Measurements from ENCODE around the gene DHX34. TPM values are rescaled to one million over a fixed set of nuclear protein-coding genes. Genes with fewer than 3 reads are reported as not detected.
"Not testable (repeated sequence)": the region's sequence is repeated elsewhere in the genome, so short reads cannot be mapped to it uniquely, and the experiment has no call there.

Gene DHX34
- total RNA-seq, 2 experiments from 2014 or later, result 17.4 to 19.5 TPM

- no peaks in the 10 kb centered on the region for H3K4me1 Mint-ChIP-seq
- peaks cover 59% of the 10 kb centered on the region for H3K27me3 Mint-ChIP-seq
Observed at GRCh38 chr19:47408156-47408938, 59.2 kb downstream of the DHX34 start.

GRCh38 chr19:47411101-47411500 is 62.0 kb downstream of the DHX34 start:
- Mint-ChIP-seq H3K36me3 (peaks cover 1% of the 10 kb centered on the region), H3K27me3 (peaks cover 58% of the 10 kb centered on the region), H3K9me3 (peaks cover 2% of the 10 kb centered on the region), H3K27ac (no peak overlapping the region), H3K4me1 (no peaks in the 10 kb centered on the region), H3K4me3 (no peak overlapping the region)
- no peak for DNase-seq

More at GRCh38 chr19:47408156-47408938, 59.2 kb downstream of the DHX34 start:
- Mint-ChIP-seq H3K27ac (no peak overlapping the region), H3K9me3 (peaks cover 2% of the 10 kb centered on the region), H3K4me3 (no peak overlapping the region), H3K36me3 (peaks cover 1% of the 10 kb centered on the region)
- DNase-seq, result no peak

- not testable (repeated sequence) for H3K9me3 Mint-ChIP-seq, H3K4me3 Mint-ChIP-seq, H3K4me1 Mint-ChIP-seq, H3K27ac Mint-ChIP-seq, H3K36me3 Mint-ChIP-seq, DNase-seq
- peaks cover 58% of the 10 kb centered on the region for H3K27me3 Mint-ChIP-seq
Observed at GRCh38 chr19:47411696-47412095, 62.6 kb downstream of the DHX34 start.

GRCh38 chr19:47413941-47414340 is 64.8 kb downstream of the DHX34 start:
- H3K36me3 Mint-ChIP-seq, result no peaks in the 10 kb centered on the region
- H3K4me1 Mint-ChIP-seq, result peaks cover 4% of the 10 kb centered on the region
- no peak for DNase-seq
- H3K27ac Mint-ChIP-seq, result no peak overlapping the region
- H3K4me3 Mint-ChIP-seq, result no peak overlapping the region
- H3K27me3 Mint-ChIP-seq, result peaks cover 60% of the 10 kb centered on the region
- H3K9me3 Mint-ChIP-seq, result no peaks in the 10 kb centered on the region

- Mint-ChIP-seq H3K27me3 (peaks cover 58% of the 10 kb centered on the region), H3K36me3 (no peaks in the 10 kb centered on the region)
Observed at GRCh38 chr19:47414469-47414868, 65.4 kb downstream of the DHX34 start.

GRCh38 chr19:47415953-47416642 is 67.0 kb downstream of the DHX34 start:
- H3K27ac Mint-ChIP-seq, result no peak overlapping the region
- H3K4me1 Mint-ChIP-seq, result peaks cover 11% of the 10 kb centered on the region
- H3K36me3 Mint-ChIP-seq, result no peaks in the 10 kb centered on the region
- H3K4me3 Mint-ChIP-seq, result no peak overlapping the region
- peaks cover 74% of the 10 kb centered on the region for H3K27me3 Mint-ChIP-seq
- DNase-seq, result no peak
- H3K9me3 Mint-ChIP-seq, result no peaks in the 10 kb centered on the region

More at GRCh38 chr19:47414469-47414868, 65.4 kb downstream of the DHX34 start:
- no peaks in the 10 kb centered on the region for H3K9me3 Mint-ChIP-seq
- DNase-seq, result no peak
- H3K4me3 Mint-ChIP-seq, result no peak overlapping the region
- H3K27ac Mint-ChIP-seq, result no peak overlapping the region
- peaks cover 4% of the 10 kb centered on the region for H3K4me1 Mint-ChIP-seq

GRCh38 chr19:47416643-47416985 is 67.5 kb downstream of the DHX34 start:
- H3K4me1 Mint-ChIP-seq, result peaks cover 13% of the 10 kb centered on the region

GRCh38 chr19:47417107-47417745 is 68.1 kb downstream of the DHX34 start:
- no peaks in the 10 kb centered on the region for H3K36me3 Mint-ChIP-seq
- no peak overlapping the region for H3K4me3 Mint-ChIP-seq
- no peak for DNase-seq
- H3K27me3 Mint-ChIP-seq, result peaks cover 85% of the 10 kb centered on the region
- no peak overlapping the region for H3K27ac Mint-ChIP-seq
- H3K9me3 Mint-ChIP-seq, result no peaks in the 10 kb centered on the region
- H3K4me1 Mint-ChIP-seq, result peaks cover 14% of the 10 kb centered on the region

More at GRCh38 chr19:47416643-47416985, 67.5 kb downstream of the DHX34 start:
- H3K4me3 Mint-ChIP-seq, result no peak overlapping the region
- no peak for DNase-seq
- no peak overlapping the region for H3K27ac Mint-ChIP-seq
- no peaks in the 10 kb centered on the region for H3K36me3 Mint-ChIP-seq
- peaks cover 79% of the 10 kb centered on the region for H3K27me3 Mint-ChIP-seq
- H3K9me3 Mint-ChIP-seq, result no peaks in the 10 kb centered on the region

- H3K9me3 Mint-ChIP-seq, result no peaks in the 10 kb centered on the region
- H3K4me3 Mint-ChIP-seq, result no peak overlapping the region
- peaks cover 91% of the 10 kb centered on the region for H3K27me3 Mint-ChIP-seq
- no peak overlapping the region for H3K27ac Mint-ChIP-seq
- no peak for DNase-seq
- no peaks in the 10 kb centered on the region for H3K36me3 Mint-ChIP-seq
- H3K4me1 Mint-ChIP-seq, result peaks cover 17% of the 10 kb centered on the region
Observed at GRCh38 chr19:47417746-47418691, 68.9 kb downstream of the DHX34 start.

- Mint-ChIP-seq H3K9me3 (no peaks in the 10 kb centered on the region), H3K36me3 (no peaks in the 10 kb centered on the region)
Observed at GRCh38 chr19:47418692-47419029, 69.5 kb downstream of the DHX34 start.

GRCh38 chr19:47419030-47419783 is 70.1 kb downstream of the DHX34 start, which contains the start of gene MEIS3:
Gene MEIS3, minus strand, starts transcription at chr19:47419527. Its CDS starts 446 bp downstream, at chr19:47419081.
- Mint-ChIP-seq H3K27me3 (peaks cover 92% of the 10 kb centered on the region), H3K9me3 (no peaks in the 10 kb centered on the region), H3K4me3 (no peak within 1 kb of the TSS), H3K36me3 (no peaks in the 10 kb centered on the region), H3K27ac (no peak within 1 kb of the TSS), H3K4me1 (peaks cover 17% of the 10 kb centered on the region)
- DNase-seq, result no peak

More at GRCh38 chr19:47418692-47419029, 69.5 kb downstream of the DHX34 start:
- peaks cover 92% of the 10 kb centered on the region for H3K27me3 Mint-ChIP-seq
- H3K27ac Mint-ChIP-seq, result no peak overlapping the region
- no peak overlapping the region for H3K4me3 Mint-ChIP-seq
- H3K4me1 Mint-ChIP-seq, result peaks cover 17% of the 10 kb centered on the region
- no peak for DNase-seq

GRCh38 chr19:47419789-47420188 is 70.7 kb downstream of the DHX34 start:
- no peaks in the 10 kb centered on the region for H3K36me3 Mint-ChIP-seq
- H3K4me1 Mint-ChIP-seq, result peaks cover 17% of the 10 kb centered on the region
- H3K4me3 Mint-ChIP-seq, result no peak overlapping the region
- DNase-seq, result no peak
- H3K27ac Mint-ChIP-seq, result no peak overlapping the region
- no peaks in the 10 kb centered on the region for H3K9me3 Mint-ChIP-seq
- peaks cover 93% of the 10 kb centered on the region for H3K27me3 Mint-ChIP-seq

- no peak for DNase-seq
- Mint-ChIP-seq H3K27me3 (peaks cover 81% of the 10 kb centered on the region), H3K36me3 (no peaks in the 10 kb centered on the region), H3K4me3 (no peak overlapping the region), H3K9me3 (no peaks in the 10 kb centered on the region), H3K27ac (no peak overlapping the region), H3K4me1 (peaks cover 17% of the 10 kb centered on the region)
Observed at GRCh38 chr19:47421244-47421786, 72.2 kb downstream of the DHX34 start.

All from activated naive CD8-positive, alpha-beta T cell treated with anti-CD3 and anti-CD28 coated beads for 36 hours (primary cell).